G401 (cell line): Measurements from ENCODE around the gene SH3GL2. TPM values are rescaled to one million over a fixed set of nuclear protein-coding genes. Genes with fewer than 3 reads are reported as not detected.
A peak's percentile ranks its signal among the peaks of the same experiment; 100 is the strongest.

Experiments
- DNase-seq: peaks from one replicate; pipeline ENCODE4 v3.0.0-alpha.2; 2015; ENCODE audit warnings: low spot score
- in situ Hi-C: cut with HindIII; loops from 2 replicates; pipeline ENCODE4 v1.10.0; 2016; ENCODE audit warnings: low sequenced_read_pairs, mixed read lengths
- total RNA-seq: library from RNA; depleted of rRNA; stranded (reverse); fragments of >200 nt; shearing (Covaris generic); gene quantifications from 2 replicates; pipeline ENCODE4 v1.2.3, GENCODE V29; 2014

Gene SH3GL2
- total RNA-seq, 1 experiment from 2014 or later, result not detected

DNA sequence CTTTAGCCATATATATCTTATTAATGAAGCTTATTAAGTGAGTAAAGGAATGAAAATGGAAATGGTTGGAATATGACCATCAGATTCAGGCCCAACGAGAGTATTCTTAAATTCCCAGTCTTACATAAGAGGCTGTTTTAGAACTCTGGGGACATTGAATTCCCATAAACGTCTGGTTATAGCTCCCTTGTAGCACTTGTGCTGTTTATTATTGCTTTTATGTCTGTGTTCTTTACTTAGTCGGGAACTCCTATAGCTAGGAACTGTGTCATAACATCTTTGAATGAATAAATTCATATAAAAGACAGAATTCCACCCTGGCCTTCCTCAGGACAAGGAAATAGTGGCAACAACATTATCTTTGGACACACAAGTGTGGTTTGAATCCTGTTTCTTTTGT lies 58.4 kb downstream of the SH3GL2 start:
- in situ Hi-C loops, result no loop called here
- no peak for DNase-seq

DNA sequence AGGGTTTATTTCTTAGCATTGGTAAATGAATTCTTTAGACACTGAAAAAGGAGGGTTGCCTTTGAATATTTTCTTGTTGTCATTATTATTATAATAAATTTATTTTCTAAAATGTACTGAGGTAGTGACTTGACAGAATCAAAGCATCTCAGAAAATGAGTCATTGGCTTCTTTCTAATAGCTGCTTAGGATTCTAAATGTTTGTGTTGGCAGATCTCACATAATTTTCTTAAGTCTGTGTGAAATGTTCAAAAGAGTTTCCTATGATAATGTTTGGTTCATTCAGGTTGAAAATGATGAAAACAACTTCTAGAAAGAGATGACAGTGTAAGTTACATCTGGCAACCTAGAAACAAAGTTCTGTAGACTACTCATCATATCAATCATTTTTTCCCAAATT lies 69.7 kb downstream of the SH3GL2 start:
- in situ Hi-C loops, result no loop called here

DNA sequence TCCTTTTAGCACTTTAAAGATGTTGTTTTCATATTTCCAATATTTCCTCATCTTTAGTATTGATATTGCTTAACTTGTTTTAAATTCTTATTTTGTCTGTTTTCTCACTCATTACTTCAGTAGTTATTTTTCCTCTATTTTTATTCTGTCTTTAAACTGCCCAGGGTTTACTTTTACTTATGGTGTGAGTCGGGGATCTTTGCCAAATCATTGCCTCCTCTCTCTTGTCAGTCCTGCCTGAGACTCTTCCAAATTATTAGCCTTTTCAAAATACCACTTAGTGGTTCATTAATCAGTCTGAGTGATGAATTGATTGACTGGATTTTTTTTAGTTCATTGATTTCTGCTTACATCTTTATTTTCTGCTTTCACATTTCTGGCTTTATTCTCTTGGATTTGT lies 72.9 kb downstream of the SH3GL2 start:
- in situ Hi-C loops, result no loop called here
- peak; percentile 71 for DNase-seq

More for the DNA sequence above, 69.7 kb downstream of the SH3GL2 start:
- DNase-seq, result no peak

DNA sequence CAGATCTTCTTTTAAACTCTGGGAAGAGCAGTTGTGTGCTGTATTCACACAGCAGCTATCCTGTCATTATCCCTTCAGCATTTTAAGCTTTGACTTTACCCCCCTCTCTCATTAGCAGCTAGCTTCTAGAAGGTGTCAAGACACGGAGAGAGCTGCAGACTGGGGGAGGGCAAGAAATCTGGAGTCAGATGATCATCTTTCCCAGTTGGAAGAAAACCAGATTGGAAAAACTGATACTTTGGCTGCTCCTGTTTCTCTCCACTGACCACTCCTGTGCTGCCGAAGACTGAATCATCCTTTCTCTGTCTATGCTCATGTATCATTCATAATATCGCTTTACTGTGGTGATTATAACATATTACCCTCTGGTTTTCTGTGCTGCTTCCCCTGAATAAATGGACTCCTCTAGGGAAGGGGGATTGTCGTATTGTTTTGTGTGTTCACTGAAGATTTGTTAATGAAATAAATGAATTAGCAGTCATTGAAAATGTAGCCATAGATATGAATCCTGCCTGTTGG lies 75.1 kb downstream of the SH3GL2 start:
- in situ Hi-C loops, result no loop called here
- peak; percentile 61 for DNase-seq

DNA sequence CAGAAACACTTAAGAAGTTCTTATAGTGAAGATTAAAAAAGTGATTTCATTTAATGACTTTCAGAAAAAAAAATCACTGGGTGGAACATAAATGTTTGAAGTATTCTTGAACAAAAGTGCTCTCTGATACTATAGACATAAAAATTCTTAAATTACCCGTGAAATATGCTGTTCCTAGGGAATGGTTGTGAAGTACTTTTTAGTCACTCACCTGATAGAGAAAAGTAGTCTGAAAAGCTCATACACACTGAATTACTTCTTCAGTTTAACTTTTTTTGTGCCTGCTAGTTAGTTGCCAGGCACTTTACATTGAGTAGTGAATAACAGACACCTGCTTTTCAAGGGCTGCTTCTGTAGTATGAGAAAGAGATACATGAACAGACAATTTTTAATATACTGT lies 78.0 kb downstream of the SH3GL2 start:
- in situ Hi-C loops, result no loop called here
- DNase-seq, result no peak

DNA sequence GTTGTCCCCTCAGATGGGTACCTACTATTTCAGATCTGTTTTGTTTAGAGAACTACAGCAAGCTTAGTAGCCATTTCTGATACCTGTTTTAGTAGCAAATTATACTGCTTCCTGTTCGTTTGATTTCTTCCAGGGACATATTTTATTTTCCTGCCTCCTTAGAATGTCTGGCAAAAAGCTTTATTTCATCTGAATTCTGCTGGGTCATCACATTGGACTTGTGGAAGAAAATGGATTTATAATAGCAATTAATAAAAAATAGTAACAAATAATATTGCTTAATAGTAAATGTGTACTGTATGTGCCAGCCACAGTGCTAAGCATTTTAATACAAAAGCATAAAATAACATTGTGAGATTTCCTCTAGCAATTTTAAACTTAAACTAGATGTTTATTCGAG lies 79.4 kb downstream of the SH3GL2 start:
- DNase-seq, result no peak
- in situ Hi-C loops, result no loop called here

DNA sequence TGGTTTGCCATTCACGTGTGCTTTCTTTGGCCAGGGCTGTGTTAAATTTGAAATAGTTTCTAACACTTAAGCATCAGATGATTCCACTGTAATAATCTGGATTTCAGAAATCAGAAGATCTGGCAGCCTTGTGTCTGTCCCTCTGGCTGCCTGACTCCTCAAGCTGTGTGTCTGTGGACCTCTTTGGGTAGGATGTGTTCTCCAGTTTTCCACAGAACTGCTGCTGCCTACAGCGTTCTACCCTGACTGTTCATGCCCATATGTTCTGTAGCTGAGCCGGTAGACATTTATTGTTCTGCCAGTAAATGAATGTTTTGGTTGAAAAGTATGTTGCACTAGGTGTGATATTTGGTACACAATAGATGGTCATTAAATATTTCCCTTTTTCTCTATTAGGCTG lies 81.3 kb downstream of the SH3GL2 start:
- peak; percentile 66 for DNase-seq
- in situ Hi-C loops, result no loop called here

DNA sequence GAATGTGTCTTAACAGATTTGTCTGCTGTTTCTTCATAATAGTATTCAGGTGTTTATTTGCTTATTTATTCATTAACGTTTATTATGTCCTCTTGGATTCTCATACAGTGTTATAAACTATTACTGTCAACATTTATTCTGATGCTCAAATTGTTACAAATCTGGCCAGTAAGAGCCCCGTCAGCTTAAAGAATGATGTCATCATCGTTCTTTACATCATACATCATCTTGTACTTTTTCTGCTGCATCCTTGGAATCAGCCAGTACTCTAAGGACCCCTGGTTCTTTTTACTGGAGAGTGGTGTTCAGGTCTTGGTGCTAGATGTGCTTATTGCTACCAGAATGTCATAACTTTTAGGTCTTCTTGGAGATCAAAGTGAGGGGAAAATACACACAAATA lies 86.6 kb downstream of the SH3GL2 start:
- in situ Hi-C loops, result no loop called here
- no peak for DNase-seq

DNA sequence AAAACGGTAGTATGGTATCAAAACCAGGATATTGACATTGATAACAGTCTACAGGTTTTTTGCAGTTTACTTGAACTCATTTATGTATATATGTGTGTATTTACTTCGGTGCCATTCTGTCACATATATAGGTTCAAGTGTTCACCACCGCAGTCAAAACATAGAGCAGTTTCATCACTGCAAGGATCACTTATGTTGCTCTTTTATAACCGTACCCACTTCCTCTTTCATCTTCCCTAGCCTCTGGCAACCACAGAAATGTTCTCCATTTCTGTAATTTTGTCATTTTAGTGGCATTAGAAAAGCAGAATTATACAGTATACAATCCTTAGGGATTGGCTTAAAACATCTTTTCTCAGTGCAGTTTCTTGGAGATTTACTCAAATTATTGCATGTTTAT lies 90.3 kb downstream of the SH3GL2 start:
- in situ Hi-C loops, result no loop called here
- DNase-seq, result no peak

DNA sequence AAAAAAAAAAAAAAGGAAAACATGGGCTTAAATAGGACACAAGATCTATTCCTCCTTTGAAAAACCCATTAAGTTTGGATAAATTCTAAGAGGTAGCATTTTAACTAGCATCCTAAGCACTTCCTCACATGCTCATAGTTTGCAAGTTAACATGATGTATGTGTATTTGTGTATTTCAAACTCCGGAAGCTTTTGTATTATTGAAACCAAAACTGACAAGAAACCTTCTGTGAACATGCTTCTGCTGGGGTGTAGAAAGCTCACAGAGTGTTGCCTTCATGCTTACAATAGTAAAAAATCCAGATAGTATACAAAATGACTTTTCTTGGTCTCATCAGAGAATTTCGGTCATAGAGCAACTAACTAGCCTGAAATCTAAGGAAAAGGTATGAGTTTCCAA lies 103.8 kb downstream of the SH3GL2 start:
- no peak for DNase-seq
- in situ Hi-C loops, result no loop called here

DNA sequence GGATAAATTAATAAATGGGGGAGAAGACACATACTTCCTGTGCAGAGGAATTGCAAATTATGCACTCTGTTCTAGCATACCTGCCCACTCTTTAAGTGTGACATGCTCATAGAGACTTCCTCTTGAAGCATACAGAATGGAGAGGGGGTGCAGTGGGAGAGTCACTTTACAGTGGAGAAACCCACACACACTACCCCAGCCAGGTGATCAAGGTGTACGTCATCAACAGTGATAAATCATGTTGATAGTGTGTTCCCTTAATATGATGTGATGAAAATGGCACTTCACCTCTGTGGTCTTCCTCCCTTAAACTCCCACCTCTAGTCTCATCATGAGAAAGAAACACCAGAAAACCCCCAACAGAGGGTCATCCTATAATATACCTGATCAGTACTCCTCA lies 110.0 kb downstream of the SH3GL2 start:
- no peak for DNase-seq
- in situ Hi-C loops, result no loop called here

DNA sequence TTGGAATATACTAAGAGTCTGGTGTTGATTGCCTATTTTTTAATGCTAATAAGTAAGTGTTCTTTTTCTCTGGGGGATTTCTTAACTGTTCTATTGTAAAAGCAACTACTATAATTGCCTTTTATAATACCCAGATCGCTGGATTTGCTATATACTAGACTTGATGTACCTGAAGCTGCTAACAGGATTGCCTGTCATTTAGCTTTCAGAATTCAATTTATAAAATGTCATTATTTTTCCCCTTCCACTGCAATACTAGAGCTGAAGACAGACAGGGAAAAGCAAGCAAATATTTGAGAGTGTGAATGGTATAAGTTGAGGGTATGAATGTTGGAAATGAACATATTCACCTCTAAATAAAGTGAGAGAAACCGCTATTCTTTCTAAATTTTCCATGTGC lies 115.5 kb downstream of the SH3GL2 start:
- no peak for DNase-seq

DNA sequence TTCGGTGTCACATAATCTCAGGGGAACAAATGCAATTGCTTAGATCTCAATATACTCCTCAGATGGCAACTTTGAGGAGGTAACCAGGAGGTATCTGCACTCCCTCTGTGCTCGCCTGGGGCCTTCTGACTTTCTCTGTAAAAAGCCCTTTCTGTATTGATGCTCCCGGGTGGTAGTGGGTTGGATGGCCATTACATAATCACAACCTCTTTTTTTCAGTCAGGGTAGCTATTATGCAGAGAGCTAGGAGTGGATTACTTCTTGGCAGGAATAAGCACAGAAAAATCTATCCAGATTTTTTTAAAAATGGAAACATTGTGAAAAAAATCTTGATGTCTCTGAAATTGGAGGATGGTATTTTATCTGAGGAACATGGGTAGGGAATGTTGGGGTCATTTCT lies 116.6 kb downstream of the SH3GL2 start:
- peak; percentile 70 for DNase-seq
- in situ Hi-C loops, result no loop called here

More for the DNA sequence above, 115.5 kb downstream of the SH3GL2 start:
- in situ Hi-C loops, result no loop called here

DNA sequence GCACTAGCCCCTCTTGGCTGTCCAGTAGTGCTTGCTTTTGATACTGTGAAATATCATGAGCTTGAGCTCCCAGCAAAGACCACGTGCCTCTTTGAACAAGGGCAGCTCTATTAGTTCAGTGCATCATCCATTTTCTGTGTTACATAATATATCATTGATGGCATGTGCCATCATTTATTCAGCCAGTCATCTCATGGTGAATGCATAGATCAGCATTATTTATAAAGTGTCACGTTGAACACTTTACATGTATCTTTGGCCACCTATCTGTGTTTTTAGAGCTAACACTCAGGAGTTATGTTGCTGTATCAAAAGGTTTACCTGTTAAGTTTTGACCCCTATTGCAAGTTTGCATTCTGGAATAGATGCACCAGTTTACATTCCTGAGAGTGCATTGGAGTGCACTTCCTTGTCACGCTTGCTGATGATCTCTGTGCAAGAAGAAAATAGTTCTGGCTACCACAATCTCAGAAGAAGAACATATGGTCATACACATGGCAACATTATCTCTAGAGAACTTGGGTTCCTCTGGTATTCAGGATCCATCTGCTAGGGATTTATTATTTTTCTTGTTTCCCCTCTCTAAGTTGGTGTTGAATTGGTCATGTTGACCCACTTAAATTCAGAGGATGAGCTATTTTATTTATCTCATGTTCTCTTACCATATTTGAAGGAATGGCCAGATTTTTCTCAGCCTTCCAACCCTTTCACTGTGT lies 120.9 kb downstream of the SH3GL2 start:
- in situ Hi-C loops, result no loop called here
- DNase-seq, result peak; percentile 79

DNA sequence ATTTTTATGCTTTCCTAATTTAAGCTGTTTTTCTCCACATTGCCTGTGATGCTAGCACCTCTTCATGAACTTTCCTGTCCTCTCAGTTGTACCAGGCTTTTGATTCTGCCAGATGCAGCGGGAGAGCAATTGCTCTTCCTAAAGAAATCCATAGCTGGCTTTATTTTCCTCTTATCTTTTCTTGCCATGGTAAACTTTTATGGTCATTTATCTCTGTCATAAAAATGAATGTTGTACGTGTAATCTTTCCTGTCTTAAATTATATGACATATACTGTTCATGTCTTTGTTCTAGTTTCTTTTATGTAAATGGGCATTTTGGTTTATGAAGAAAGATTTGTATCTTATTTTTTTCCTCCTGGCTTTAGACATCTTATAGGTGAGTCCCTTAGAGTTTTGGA lies 127.5 kb downstream of the SH3GL2 start:
- in situ Hi-C loops, result no loop called here
- no peak for DNase-seq

DNA sequence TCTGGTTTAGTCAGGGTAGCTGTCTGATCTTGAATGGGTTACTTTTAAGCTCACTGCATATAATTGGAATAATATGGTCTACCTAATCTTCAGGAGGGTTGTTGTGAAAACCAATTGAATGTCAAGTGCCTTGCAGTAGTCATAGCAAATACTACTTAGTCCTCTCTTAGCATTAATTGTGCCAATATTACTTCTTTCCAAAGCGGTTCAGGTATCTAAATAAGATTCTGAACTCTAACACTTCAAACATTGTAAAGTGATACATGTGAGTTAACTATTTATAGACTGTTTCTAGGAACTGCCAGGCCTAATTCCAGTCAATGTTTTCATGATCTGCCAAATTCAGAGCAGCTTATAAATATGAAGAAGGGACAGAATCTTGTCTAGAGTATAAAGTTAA lies 140.2 kb downstream of the SH3GL2 start:
- in situ Hi-C loops, result no loop called here
- no peak for DNase-seq

DNA sequence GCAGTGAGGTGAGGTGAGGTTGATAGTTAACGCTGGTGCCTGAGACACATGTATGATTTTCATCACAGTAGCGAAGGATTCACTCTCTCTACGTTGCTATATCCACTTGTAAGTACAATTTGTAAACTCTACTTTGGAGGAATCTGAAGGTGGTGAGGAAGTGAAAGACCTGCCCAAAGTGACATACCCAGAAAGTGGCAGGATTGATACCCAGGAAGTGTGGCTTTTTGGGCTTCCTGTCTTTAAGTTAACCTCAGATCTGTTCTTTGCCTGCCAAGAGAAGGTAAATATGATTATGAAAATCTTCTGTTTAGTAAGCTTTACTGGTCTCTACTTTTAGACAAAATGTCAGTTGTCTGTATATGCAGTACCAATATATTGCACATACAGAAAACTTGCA lies 143.1 kb downstream of the SH3GL2 start:
- DNase-seq, result no peak
- in situ Hi-C loops, result no loop called here

DNA sequence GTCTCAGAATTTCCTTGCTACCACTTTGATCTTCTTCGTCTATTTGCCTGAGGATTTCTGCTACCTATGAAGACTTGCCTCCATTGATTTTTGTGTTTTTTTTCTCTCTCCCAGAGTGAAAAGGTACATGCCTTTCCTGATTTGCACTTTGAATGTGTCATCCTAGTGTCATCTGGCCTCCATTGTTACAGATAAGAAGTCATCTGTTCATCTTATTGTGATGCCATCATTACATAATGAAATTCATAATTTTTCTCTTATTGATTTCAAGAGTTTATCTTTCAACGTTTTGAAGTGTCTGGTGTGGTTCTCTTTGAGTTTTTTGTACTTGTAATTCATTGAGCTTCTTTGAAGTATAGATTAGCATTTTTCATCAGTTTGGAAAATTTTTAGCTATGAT lies 144.8 kb downstream of the SH3GL2 start:
- in situ Hi-C loops, result no loop called here
- no peak for DNase-seq

DNA sequence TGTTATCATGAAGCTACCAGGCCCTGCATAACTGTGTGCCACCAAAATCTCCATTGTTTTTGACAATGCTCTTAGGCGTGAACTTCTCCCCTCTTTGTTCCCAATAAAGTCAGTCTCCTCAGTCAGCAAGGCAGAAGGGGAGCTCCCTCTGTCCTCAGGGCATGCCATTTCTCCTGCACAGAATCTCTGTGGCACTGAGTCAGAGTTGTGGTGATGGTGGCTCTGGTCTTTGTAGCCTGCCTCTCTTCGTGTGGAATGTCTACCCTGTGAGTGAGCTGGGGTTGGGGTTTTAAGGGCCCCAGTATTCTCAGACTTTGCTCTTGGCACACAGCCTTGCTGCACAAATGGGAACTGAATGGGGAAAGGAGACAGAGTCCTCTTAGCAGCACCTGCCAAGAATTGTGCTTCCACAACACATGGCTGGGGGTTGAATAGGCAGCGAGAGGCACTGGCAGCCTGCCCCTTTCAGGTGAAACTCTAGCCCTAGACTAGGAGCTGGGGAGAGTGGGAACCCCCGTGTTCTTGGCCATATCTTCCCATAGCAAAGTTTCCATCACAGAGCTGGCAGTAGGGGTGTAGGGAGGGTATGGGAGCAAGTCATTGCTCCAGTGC lies 146.6 kb downstream of the SH3GL2 start:
- peak; percentile 77 for DNase-seq
- in situ Hi-C loops, result no loop called here

DNA sequence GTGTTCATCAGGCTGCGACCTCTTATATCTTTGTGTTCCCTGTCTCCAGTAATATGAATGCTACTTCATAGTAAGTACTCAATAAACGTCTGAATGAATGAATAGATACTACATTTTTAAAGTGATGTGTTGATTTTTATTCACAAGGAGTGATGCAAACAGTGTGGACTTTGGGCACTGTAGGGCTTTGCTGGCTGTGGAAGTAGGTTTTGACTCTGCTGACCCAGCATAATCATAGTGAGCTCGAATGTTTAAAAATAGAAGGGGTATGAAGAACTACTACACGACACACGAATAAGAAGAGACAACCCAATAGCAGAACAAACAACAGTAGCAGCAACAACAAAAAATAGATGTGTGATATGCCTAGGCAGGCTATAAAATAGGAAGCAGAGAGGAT lies 147.4 kb downstream of the SH3GL2 start:
- in situ Hi-C loops, result no loop called here
- DNase-seq, result no peak

DNA sequence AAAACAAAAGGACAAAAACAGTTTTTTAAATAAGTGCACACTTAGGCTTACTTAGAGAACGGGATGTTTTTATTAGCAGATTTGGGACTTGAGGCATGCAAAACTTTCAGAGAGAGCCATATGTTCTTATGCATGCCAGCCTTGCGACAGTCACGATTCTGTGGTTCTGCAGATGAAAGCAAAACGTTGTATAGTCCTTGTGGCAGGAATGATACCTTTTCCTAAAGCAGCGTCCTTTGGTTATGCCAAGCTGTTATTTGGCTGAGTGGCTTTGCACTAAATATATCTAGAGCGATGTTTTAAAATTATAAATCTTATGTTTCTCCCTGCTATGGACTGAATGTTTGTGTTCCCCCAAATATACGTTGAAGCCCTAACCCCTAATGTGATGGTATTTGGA lies 152.0 kb downstream of the SH3GL2 start:
- peak; percentile 69 for DNase-seq
- in situ Hi-C loops, result no loop called here
